ENCODE measurements around the gene B4GALNT2. TPM values are rescaled to one million over a fixed set of nuclear protein-coding genes. Genes with fewer than 3 reads are reported as not detected.
"Not testable (repeated sequence)": the region's sequence is repeated elsewhere in the genome, so short reads cannot be mapped to it uniquely, and the experiment has no call there.

B4GALNT2 gene
- total RNA-seq, 1 experiment from 2014 or later = 0.29 TPM

GRCh38 chr17:49183341-49183740, 50.8 kb downstream of the B4GALNT2 start:
- Histone ChIP-seq H3K79me2 (ENCODE audit: low read length) (no peaks in the 10 kb centered on the region), H3K9me2 (replicated peaks; ENCODE audit: low read length) (no peaks in the 10 kb centered on the region), H3K4me2 (ENCODE audit: low read length) (no peak overlapping the region), H2AFZ (ENCODE audit: low read length) (no peak overlapping the region), H3K9ac (ENCODE audit: low read length) (no peak overlapping the region), H3K4me1 (ENCODE audit: insufficient read depth, low read length) (no peaks in the 10 kb centered on the region), H4K20me1 (ENCODE audit: low read length) (no peaks in the 10 kb centered on the region), H3K9me3 (ENCODE audit: low read length) (no peaks in the 10 kb centered on the region), H3K27ac (ENCODE audit: low read length) (no peak overlapping the region), H3F3A (ENCODE audit: low read length, unreplicated experiment) (no peaks in the 10 kb centered on the region), H3K36me3 (ENCODE audit: low read depth, low read length) (no peaks in the 10 kb centered on the region), H3K27me3 (ENCODE audit: low read length) (no peaks in the 10 kb centered on the region), H3K4me3 (ENCODE audit: low read length) (no peak overlapping the region)
- POLR2A ChIA-PET (ENCODE audit: unreplicated experiment) = interaction anchor here (0.6 kb wide), 1 partner anchor 191 kb away, joined by 4 read pairs; no protein-coding TSS in a partner anchor
- no peak for DNase-seq
- TF ChIP-seq EZH2phosphoT487 (IDR thresholded peaks at IDR 0.05; ENCODE audit: borderline replicate concordance, low read length) = no peak
- no peak for TF ChIP-seq CTCF (conservative IDR thresholded peaks at IDR 0.05; ENCODE audit: low read depth, low read length)
- TF ChIP-seq EZH2 (IDR thresholded peaks at IDR 0.05; ENCODE audit: low read length, unreplicated experiment) = no peak
- CTCF ChIA-PET = interaction anchor here (0.6 kb wide), 1 partner anchor 45 kb away, joined by 11 read pairs; no protein-coding TSS in a partner anchor
- no peak for ATAC-seq
- no TSS peak for BruUV-seq (replicated peaks)
- intact Hi-C loops (cut with micrococcal nuclease) = no loop called here

GRCh38 chr17:49183801-49184200, 51.2 kb downstream of the B4GALNT2 start:
- intact Hi-C loops (cut with micrococcal nuclease) = no loop called here
- Histone ChIP-seq H3K36me3 (ENCODE audit: low read depth, low read length) (no peaks in the 10 kb centered on the region), H3F3A (ENCODE audit: low read length, unreplicated experiment) (no peaks in the 10 kb centered on the region), H3K9me2 (replicated peaks; ENCODE audit: low read length) (no peaks in the 10 kb centered on the region), H3K27me3 (ENCODE audit: low read length) (no peaks in the 10 kb centered on the region), H3K4me2 (ENCODE audit: low read length) (no peak overlapping the region), H2AFZ (ENCODE audit: low read length) (no peak overlapping the region), H3K4me3 (ENCODE audit: low read length) (no peak overlapping the region), H3K9me3 (ENCODE audit: low read length) (no peaks in the 10 kb centered on the region), H3K79me2 (ENCODE audit: low read length) (no peaks in the 10 kb centered on the region), H4K20me1 (ENCODE audit: low read length) (no peaks in the 10 kb centered on the region), H3K27ac (ENCODE audit: low read length) (no peak overlapping the region), H3K4me1 (ENCODE audit: insufficient read depth, low read length) (no peaks in the 10 kb centered on the region), H3K9ac (ENCODE audit: low read length) (no peak overlapping the region)
- no peak for DNase-seq
- no peak for ATAC-seq
- CTCF ChIA-PET = interaction anchor here (0.6 kb wide), 1 partner anchor 45 kb away, joined by 11 read pairs; no protein-coding TSS in a partner anchor
- POLR2A ChIA-PET (ENCODE audit: unreplicated experiment) = interaction anchor here (0.6 kb wide), 1 partner anchor 191 kb away, joined by 4 read pairs; no protein-coding TSS in a partner anchor
- TF ChIP-seq EZH2 (IDR thresholded peaks at IDR 0.05; ENCODE audit: low read length, unreplicated experiment) = no peak
- TF ChIP-seq CTCF (conservative IDR thresholded peaks at IDR 0.05; ENCODE audit: low read depth, low read length) = no peak
- no peak for TF ChIP-seq EZH2phosphoT487 (IDR thresholded peaks at IDR 0.05; ENCODE audit: borderline replicate concordance, low read length)
- BruUV-seq (replicated peaks) = no TSS peak

DNA sequence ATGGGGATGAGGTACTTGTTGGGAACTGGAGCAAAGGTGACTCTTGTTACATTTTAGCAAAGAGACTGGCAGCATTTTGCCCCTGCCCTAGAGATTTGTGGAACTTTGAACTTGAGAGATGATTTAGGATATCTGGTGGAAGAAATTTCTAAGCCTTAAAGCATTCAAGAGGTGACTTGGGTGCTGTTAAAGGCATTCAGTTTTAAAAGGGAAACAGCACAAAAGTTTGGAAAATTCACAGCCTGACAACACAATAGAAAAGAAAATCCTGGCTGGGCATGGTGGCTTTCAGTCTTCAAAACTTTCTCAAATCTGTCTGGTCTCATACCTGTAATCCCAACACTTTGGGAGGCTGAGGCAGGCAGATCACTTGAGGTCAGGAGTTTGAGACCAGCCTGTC, 52.0 kb downstream of the B4GALNT2 start:
- POLR2A ChIA-PET (ENCODE audit: unreplicated experiment); H3K4me3 ChIP-seq (ENCODE audit: low read length); H3K9me2 ChIP-seq (replicated peaks; ENCODE audit: low read length); H3K4me2 ChIP-seq (ENCODE audit: low read length); H2AFZ ChIP-seq (ENCODE audit: low read length); H3K79me2 ChIP-seq (ENCODE audit: low read length); H3K4me1 ChIP-seq (ENCODE audit: insufficient read depth, low read length); intact Hi-C loops (cut with micrococcal nuclease); BruUV-seq (replicated peaks); H3K9ac ChIP-seq (ENCODE audit: low read length); ATAC-seq; H3K27me3 ChIP-seq (ENCODE audit: low read length); H3K27ac ChIP-seq (ENCODE audit: low read length); H3K9me3 ChIP-seq (ENCODE audit: low read length); CTCF ChIA-PET; H3F3A ChIP-seq (ENCODE audit: low read length, unreplicated experiment); H4K20me1 ChIP-seq (ENCODE audit: low read length); H3K36me3 ChIP-seq (ENCODE audit: low read depth, low read length); DNase-seq: not testable (repeated sequence)

GRCh38 chr17:49185381-49185780, 52.8 kb downstream of the B4GALNT2 start:
- H3K4me3 ChIP-seq (ENCODE audit: low read length); DNase-seq; BruUV-seq (replicated peaks); intact Hi-C loops (cut with micrococcal nuclease); H3F3A ChIP-seq (ENCODE audit: low read length, unreplicated experiment); H2AFZ ChIP-seq (ENCODE audit: low read length); H3K4me1 ChIP-seq (ENCODE audit: insufficient read depth, low read length); H3K9ac ChIP-seq (ENCODE audit: low read length); POLR2A ChIA-PET (ENCODE audit: unreplicated experiment); H3K79me2 ChIP-seq (ENCODE audit: low read length); H3K9me2 ChIP-seq (replicated peaks; ENCODE audit: low read length); H3K27me3 ChIP-seq (ENCODE audit: low read length); H3K9me3 ChIP-seq (ENCODE audit: low read length); H4K20me1 ChIP-seq (ENCODE audit: low read length); H3K27ac ChIP-seq (ENCODE audit: low read length); CTCF ChIA-PET; ATAC-seq; H3K4me2 ChIP-seq (ENCODE audit: low read length); H3K36me3 ChIP-seq (ENCODE audit: low read depth, low read length): not testable (repeated sequence)

Data from PC-3 (cell line).